BJ (cell line): ENCODE results near the gene STK32C. TPM values are rescaled to one million over a fixed set of nuclear protein-coding genes. Genes with fewer than 3 reads are reported as not detected.

Source experiments
- CTCF ChIA-PET: fragments of 350-600 bp; formaldehyde crosslinking; extraction: SDS; loops from one replicate; lab custom pipeline; 2021; ENCODE audit warnings: antibody characterized with exemption, inconsistent platforms; lab: Yijun Ruan, JAX
- POLR2A ChIA-PET: fragments of 300-600 bp; sonication (Branson Sonifier 250); formaldehyde crosslinking; extraction: SDS; loops from one replicate; lab custom pipeline; 2021; ENCODE audit warnings: antibody characterized with exemption; lab: Charles Lee
- DNase-seq: peaks from one replicate; pipeline ENCODE4 v3.0.0-alpha.2; 2011; ENCODE audit warnings: low read depth
- H3K27me3 ChIP-seq: 2 replicates; pipeline ENCODE4 v1.6.0; 2011; ENCODE audit warnings: low read length; ENCODE audit not compliant: control insufficient read depth, insufficient read depth
- H3K36me3 ChIP-seq: 2 replicates; pipeline ENCODE4 v1.5.1; 2011; ENCODE audit warnings: low read length; ENCODE audit not compliant: control insufficient read depth, insufficient read depth
- H3K4me3 ChIP-seq: 2 replicates; pipeline ENCODE4 v1.5.1; 2011; ENCODE audit warnings: low read depth, mild to moderate bottlenecking, control low read depth, low read length
- polyA plus RNA-seq: library from polyadenylated mRNA; depleted of rRNA; stranded (reverse); fragments of >200 nt; gene quantifications from 2 replicates; pipeline ENCODE4 v1.2.3, GENCODE V29; 2011
- TF ChIP-seq, protein P1 (sequence below): IDR thresholded peaks from 2 replicates; pipeline ENCODE4 v1.5.1; 2011; ENCODE audit warnings: low read depth, mild to moderate bottlenecking, control low read depth, inconsistent platforms, low read length, moderate library complexity; ENCODE audit not compliant: insufficient read depth

Gene STK32C
- polyA plus RNA-seq, 1 experiment = 12.1 TPM

DNA sequence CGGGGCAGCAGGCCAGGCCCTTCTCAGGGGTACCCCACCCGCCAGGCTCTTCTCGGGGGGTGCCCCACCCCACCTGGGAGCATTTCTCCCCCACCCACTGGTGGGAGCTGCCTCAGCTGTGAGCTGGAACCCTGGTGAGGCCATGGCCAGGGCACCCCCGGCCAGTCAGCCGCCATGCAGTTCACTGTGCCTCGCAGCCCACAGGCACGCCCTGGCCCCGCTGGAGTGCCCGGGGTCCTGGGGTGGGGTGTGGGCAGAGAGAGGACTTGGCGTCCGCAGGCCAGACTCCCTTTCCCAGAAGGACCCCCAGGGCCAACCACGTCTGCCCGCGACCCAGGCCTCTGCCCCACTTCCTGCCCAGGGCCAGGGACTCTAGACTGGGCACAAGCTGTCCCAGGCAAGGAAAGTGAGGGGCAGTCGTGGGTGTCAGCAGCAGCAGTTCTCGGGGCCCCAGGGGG is 107.9 kb downstream of the STK32C start:
- Histone ChIP-seq H3K36me3 (no peaks in the 10 kb centered on the region; the same call in none of the 2 replicates), H3K27me3 (no peaks in the 10 kb centered on the region), H3K4me3 (no peak overlapping the region)
- ChIA-PET CTCF (no interaction called here), POLR2A (no interaction called here)
- TF ChIP-seq, protein P1, sequence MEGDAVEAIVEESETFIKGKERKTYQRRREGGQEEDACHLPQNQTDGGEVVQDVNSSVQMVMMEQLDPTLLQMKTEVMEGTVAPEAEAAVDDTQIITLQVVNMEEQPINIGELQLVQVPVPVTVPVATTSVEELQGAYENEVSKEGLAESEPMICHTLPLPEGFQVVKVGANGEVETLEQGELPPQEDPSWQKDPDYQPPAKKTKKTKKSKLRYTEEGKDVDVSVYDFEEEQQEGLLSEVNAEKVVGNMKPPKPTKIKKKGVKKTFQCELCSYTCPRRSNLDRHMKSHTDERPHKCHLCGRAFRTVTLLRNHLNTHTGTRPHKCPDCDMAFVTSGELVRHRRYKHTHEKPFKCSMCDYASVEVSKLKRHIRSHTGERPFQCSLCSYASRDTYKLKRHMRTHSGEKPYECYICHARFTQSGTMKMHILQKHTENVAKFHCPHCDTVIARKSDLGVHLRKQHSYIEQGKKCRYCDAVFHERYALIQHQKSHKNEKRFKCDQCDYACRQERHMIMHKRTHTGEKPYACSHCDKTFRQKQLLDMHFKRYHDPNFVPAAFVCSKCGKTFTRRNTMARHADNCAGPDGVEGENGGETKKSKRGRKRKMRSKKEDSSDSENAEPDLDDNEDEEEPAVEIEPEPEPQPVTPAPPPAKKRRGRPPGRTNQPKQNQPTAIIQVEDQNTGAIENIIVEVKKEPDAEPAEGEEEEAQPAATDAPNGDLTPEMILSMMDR = no peak
- DNase-seq = no peak

DNA sequence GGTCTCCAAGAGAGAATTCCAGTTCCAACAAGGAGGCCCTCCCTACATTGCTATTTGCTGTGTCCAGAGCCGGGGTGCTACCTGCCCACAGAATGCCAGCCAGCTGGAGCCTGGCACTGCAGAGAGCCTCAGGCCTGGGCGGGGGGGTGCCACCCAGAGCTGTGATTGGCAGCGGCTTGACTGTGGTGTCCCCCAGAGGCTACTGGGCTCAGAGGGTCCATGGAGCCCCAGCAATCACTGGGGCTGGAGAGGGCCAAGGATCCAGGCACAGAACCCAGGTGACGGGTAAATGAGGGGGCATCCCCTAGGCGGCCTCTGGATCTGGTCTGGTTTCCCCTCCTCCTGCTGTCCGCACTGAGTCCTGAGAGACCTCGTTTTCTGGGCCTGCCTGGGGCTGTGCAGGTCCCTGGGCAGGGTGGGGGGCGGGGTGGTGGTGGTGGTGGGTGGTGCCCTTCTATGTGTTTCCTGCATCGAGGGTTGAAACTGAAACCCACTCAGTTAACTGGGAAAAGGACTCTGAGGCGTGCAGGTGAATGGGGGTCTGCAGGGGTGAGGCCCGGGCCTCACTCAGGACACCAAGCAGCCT is 108.4 kb downstream of the STK32C start:
- no peaks in the 10 kb centered on the region for H3K27me3 ChIP-seq
- no peak for DNase-seq
- CTCF ChIA-PET = no interaction called here
- no peaks in the 10 kb centered on the region; the same call in none of the 2 replicates for H3K36me3 ChIP-seq
- POLR2A ChIA-PET = no interaction called here
- TF ChIP-seq, protein P1 = no peak
- no peak overlapping the region for H3K4me3 ChIP-seq

DNA sequence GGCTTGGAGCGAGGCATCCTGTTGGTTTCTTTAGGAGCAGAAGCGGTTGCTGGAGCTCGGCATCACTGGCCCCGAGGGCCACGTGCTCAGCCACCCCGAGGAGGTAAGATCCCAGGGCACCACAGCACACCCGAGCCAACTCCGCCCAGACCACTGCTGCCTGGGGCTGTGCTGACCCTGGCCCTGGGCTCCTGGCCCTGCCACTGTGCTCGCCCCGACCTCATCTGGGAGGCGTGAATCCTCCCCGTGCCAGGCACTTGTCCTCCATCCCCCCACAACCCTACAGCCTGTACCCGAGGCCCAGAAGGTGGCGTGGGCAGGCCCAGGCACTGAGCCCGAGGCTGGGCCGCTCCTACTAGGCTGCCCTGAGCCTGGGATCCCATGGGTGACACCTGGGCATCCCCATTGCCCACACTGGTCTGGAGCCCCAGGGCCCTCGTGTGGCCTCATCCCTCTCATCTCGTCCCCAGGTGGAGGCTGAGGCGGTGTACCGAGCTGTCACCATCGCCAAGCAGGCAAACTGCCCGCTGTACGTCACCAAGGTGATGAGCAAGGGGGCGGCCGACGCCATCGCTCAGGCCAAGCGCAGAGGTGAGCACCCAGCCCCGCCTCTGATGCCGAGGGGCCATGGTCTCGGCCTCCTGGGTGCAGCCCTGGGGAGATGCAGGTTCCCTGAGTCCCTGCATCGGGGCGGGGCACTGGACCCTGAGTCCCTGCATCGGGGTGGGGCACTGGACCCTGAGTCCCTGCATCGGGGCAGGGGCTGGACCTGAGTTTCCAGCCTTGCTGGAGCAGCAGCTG is 109.2 kb downstream of the STK32C start:
- POLR2A ChIA-PET = no interaction called here
- no peaks in the 10 kb centered on the region for H3K27me3 ChIP-seq
- H3K4me3 ChIP-seq = no peak overlapping the region
- TF ChIP-seq, protein P1 = no peak
- no peak for DNase-seq
- no peaks in the 10 kb centered on the region; the same call in none of the 2 replicates for H3K36me3 ChIP-seq
- CTCF ChIA-PET = no interaction called here

DNA sequence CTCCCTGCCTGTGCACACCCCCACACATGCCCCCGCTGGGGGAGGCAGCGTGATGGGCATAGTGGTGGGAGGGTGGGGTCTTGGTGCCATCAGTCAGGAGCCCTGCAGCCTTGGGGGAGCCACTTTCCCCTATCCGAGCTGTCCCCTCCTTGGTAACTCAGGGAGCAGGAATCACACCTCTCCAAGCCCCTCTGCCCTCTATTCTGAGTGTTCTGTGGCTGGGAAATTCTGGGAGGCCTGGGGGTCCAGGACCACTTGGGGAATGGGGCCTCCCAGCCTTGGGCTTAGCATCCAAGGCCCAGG is 109.7 kb downstream of the STK32C start:
- TF ChIP-seq, protein P1 = no peak
- POLR2A ChIA-PET = no interaction called here
- Histone ChIP-seq H3K27me3 (no peaks in the 10 kb centered on the region), H3K36me3 (peaks cover 2% of the 10 kb centered on the region), H3K4me3 (no peak overlapping the region)
- DNase-seq = no peak
- CTCF ChIA-PET = no interaction called here

DNA sequence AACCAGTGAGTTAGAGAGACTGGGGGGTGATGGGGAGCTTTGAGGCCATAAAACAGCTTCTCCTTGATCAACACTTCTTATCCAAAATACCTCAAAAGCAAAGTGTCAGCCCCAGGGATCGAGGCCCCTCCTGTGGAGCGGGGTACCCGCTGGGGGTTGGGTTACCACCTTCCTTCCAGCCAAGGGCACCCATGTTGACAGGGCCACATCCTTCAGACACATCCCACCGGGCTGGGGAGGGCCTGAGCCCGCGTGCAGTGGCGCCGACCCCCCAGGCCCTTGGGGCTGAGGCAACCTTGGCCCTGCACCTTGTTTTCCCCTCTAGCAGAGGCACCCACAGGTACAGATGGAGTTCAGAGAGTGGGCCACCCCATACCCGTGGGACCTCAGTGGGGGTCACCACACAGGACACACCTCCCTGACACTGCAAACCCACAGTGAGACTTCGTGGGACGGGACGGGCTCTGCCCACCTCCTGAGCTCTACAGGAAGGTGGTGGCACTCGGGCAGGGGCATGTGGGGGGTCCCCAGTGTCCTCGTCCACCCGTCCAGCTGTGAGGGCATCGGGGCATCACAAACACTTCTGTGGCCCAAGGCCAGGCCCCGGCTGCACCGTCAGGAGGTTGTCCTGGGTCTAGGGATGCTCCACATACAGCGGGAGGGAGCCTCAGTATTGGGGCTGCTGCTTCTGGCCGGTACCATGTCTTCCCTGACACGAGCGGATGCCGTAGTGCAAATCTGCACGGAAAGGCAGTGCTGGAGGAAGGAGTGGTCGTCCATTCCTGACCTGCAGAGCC is 110.3 kb downstream of the STK32C start:
- DNase-seq = no peak
- no peaks in the 10 kb centered on the region for H3K27me3 ChIP-seq
- ChIA-PET CTCF (no interaction called here), POLR2A (no interaction called here)
- H3K36me3 ChIP-seq = peaks cover 2% of the 10 kb centered on the region
- no peak overlapping the region for H3K4me3 ChIP-seq
- TF ChIP-seq, protein P1 = no peak
